Posterior cingulate gyrus (tissue), 11 donors: ENCODE results near the gene FAM120B.
"Not testable (repeated sequence)": the region's sequence is repeated elsewhere in the genome, so short reads cannot be mapped to it uniquely, and the experiment has no call there.

Experiments
- DNase-seq, 10 donors: peaks; one replicate each; pipeline versions ENCODE4 v3.0.0 to v3.0.0-alpha.2; 2020 to 2021; ENCODE audit warnings: mixed read lengths in 3 of 10
- intact Hi-C: fragments of 100-400 bp; cut with DNase I; formaldehyde crosslinking; loops from one replicate; pipeline ENCODE4 v1.15.1; 2023

Gene FAM120B

DNA sequence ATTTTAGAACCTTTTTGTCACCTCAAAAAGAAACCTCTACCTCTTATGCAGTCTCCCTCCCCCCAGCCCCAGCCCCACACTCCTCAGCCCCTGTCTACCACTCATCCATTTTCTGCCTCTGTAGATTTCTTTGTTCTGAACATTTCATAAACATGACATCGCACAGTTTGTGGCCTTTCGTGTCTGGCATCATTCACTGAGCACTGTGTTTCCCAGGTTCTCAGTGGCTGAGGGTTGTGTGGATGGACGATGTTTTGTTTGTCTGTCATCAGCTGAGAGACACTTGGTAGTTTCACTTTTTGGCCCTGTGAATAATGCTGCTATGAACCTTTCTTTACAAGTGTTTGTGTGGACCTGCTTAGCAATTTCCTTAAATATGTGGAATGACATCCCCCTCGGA, 64.5 kb downstream of the FAM120B start:
- no peak for DNase-seq
- intact Hi-C loops: no loop called here

DNA sequence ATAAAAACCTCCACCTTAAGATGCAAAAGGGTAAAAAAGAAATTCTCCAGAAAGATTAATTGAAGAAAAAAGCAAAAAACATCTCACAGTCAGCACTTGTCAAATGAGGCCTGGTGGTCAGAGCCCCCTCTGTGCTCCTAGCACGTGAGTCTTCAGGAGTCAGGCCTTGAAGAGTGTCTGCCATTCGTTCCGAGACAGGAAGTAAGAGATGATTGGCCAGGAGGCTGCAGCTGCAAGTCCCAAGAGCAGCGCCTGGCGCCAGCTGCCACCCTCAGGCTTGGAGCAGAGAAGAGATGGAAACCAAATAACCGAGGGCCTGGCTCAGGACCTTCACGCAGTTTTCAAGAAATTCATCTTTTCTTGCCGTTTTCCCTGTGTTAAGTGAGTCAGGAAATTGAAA, 65.0 kb downstream of the FAM120B start:
- peak; percentile 25 to 95 (median 60) for DNase-seq

DNA sequence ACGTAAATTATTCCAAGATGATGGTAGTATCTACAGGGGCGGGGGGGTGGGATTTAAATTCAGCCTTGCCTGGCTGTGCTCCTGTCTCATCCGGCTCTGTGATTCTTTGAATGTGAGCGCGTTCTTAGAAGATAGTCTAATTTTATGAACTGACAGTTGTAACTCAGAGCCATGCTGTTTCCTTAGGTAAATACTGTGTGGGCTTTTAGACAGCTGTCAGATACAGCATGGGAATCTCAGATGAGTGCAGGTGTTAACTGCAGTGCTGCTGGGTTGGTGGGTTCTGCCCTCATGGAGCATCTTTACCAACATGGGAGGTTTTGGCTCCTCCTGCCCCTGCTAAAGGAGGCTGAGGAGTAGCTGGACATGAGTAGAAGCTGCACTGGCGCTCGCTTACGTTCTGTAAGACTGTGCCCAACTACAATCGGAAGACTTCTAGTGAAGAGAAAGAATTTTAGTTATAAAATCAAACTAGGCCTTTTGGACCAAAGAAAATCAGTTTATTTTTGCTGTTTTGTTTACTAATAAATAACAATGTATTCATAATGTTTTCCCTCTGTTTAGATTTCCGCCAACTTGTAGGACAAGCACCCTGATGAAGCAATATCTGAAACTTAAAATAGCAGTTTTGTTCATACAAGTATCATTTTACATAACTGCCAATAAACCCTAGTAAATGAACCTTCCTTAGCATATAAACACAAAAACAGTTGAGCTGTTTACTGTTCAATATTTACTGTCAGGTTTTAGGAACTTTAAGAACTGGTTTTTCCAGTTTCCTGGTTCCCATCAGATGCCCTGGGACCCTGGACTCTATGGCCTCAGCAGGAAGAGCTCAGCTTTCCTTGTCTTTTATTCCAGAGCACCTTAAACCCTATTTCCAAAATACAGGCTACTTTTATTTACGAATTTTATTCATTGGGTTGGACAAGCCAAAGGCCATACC, 66.1 kb downstream of the FAM120B start:
- DNase-seq: no peak
- intact Hi-C loops: no loop called here

More for the DNA sequence above, 65.0 kb downstream of the FAM120B start:
- intact Hi-C loops: no loop called here

DNA sequence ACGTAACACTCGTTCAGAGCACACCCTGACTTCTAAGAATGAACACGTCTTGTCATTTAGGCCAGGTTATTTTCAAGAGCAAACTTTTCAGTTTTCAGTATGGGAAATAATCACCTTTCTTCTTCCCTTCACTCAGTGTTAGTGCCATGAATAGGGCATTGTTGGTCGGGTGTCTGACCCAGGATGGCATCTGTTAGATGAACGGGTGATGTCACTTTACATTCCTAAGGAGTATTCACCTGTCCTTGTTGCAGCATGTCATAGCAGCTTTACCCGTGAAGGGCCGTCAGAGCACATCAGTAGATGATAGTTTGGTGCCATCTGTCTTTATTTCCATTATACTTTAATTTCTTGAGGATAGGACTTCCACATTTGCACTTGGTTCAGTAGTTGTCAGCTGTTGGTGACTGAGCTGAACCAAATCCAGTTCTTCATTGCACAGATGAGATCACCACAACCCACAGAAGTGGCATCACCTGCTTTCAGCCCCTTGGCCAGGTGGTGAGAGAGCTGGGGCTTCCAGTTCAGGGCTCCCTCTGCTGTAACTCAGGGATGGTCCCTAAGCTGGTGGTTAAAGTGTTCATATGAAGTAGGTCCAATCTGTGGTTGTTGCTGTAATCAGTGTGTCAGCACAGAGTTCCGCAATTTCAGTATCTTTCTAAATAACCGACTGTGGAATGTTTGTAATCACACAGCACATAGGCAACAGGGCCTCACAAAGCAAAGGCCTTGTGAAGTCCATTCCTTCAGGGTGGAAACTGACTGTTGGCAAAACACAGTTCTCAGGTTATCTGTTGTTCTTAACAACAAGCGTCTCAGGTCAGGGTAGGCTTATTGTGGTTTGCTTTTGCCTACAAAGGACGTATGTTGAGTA, 68.2 kb downstream of the FAM120B start:
- intact Hi-C loops: no loop called here
- no peak for DNase-seq

DNA sequence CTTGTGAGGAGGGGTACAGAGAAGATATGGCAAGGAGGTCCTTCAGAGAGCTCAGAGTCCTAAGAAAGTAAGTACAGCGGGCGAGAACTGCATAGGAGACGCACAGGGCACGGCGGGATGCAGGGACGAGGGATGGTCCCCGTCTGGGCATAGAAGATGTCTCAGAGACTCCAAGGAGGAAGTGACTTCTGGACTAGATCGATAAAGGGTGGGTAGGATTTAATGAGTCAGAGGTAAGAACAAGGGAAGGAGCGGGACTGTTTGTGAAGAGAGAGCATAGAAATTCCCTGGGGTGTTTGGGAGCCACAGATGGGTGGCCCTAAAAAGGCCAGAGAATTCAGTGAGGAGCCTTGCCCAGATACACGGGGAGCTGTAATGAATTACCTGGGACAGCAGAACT, 69.1 kb downstream of the FAM120B start:
- intact Hi-C loops: no loop called here
- no peak for DNase-seq

DNA sequence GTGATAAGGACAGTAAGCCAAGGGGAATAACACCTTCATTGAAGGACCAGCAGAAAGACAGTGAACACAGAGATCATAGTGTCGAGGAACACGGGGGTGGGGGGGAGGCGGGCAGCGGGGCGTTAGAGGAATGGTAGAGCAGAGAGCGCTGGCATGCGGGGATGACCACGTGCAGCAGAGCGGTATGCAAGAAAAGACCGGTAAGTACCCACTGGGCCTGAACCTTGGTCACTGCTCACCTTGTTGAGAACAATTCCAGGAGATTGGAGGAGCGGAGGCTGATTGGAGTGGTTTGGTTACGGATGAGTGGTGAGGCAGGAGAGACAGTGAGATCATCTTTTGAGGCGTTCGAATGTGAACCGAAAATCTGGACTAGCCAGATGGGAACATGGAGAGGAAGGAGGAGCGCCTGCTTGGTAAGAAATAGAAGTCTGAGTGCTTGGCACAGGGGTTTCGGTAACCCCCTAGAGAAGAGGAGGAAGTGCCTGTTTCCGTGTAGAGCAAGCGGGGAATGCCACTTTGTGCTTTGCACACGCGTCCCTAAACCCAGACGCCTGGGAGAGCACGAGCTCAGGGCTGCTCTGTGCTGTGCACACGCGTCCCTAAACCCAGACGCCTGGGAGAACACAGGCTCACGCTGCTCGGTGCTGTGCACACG, 70.0 kb downstream of the FAM120B start:
- DNase-seq: no peak
- intact Hi-C loops: no loop called here

DNA sequence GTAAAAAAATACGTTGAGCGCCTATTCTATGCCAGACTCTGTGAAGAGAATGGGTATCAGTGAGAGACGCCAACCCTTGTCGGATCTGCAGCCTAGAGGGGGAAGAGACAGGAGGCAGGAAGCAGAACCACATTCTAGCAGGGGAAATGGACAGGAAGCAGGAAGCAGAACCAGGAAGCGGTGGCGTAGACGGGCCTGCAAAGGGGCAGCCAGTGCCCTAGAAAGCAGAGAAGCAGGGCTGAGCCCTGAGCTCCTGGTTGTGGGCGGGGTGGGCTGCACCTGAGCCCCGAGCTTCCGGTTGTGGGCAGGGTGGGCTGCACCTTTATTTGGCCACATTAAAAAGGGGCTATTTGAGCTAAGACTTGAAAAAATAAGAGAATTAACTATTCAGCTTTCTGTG, 71.9 kb downstream of the FAM120B start:
- intact Hi-C loops: no loop called here
- no peak for DNase-seq

DNA sequence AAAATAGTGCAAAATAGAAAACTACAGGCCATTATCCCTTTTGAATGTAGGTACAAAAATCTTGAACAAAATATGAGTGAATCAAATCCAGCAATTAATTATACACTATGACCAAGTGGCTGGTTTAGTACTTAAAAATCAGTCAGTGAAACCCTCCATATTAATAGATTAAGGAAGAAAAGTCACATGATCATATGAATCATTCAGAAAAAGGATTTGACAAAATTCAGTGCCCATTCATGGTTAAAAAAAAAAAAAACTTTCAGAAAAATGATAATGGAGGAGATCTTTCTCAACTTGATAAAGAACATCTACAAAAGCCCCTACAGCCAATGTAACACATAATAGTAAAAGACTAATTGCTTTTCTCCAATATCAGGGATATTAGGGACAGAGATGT, 75.0 kb downstream of the FAM120B start:
- intact Hi-C loops: no loop called here

DNA sequence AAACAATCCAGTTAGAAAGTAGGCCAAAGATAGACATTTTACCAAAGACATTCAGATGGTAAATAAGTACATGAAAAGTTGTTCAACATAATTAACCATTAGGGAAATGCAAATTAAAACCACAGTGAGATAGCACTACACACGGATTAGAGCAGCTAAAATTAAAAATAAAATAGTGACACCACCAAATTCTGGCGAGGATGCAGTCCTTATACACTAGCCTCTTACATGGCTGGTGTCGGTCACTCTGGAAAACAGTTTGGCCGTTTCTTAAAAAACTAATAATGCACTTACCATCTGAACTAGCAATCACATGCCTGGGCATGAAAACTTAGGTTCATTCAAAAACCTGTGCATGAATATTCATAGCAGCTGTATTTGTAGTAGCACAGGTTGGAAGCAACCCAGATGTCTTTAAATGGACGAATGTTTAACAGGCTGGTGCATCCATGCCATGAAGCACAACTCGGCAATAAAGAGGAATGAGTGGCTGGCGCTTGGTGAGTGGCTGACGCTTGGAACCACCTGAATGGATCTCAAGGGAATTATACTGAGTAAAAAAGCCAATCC, 77.0 kb downstream of the FAM120B start:
- DNase-seq: no peak
- intact Hi-C loops: no loop called here

More for the DNA sequence above, 75.0 kb downstream of the FAM120B start:
- DNase-seq: no peak

DNA sequence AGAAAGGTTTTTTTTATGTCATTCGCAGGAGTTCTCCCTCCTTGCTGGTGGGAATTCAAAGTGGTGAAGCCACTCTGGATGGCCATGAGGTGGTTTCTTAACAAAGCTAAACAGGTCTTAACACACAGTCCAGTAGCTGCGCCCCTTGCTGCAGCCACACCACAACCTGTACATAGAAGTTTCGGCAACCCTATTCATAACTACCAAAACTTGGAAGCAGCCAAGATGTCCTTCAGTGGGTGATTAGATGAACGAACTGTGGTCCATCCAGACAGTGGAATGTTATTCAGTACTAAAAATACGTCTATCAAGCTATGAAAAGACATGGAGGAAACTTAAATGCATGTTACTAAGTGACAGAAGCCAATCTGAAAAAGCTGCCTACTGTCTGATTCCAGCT, 78.9 kb downstream of the FAM120B start:
- intact Hi-C loops: no loop called here
- DNase-seq: no peak

DNA sequence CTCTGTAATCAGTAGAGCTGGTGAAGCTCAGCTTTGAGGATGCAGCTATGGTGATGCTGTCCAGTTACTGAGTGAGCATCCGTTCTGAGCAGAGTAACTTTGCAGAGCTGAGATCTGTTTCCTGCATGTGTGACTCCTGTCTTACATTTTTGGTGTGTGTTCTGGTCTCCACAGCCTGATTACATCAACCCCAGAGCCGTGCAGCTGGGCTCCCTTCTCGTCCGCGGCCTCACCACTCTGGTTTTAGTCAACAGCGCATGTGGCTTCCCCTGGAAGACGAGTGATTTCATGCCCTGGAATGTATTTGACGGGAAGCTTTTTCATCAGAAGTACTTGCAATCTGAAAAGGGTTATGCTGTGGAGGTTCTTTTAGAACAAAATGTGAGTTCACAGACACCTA, 81.6 kb downstream of the FAM120B start:
- intact Hi-C loops: no loop called here
- DNase-seq: no peak

DNA sequence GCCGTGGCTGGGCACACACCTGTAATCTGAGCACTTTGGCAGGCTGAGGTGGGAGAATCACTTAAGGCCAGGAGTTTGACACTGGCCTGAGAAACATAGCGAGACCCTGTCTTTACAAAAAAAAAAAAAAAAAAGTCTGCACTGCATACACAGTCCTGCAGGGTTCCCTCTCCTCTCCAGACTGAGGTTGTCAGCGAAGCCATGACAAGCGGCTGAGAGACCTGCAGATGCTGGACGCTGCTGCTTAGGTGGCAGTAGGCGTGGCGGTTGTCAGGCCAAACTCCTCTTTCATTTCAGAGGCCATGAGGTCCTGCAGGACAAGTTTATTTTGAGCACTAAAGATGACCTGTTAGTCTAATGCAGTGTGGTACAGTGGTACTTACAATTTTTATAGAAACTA, 86.5 kb downstream of the FAM120B start:
- DNase-seq: no peak
- intact Hi-C loops: no loop called here

DNA sequence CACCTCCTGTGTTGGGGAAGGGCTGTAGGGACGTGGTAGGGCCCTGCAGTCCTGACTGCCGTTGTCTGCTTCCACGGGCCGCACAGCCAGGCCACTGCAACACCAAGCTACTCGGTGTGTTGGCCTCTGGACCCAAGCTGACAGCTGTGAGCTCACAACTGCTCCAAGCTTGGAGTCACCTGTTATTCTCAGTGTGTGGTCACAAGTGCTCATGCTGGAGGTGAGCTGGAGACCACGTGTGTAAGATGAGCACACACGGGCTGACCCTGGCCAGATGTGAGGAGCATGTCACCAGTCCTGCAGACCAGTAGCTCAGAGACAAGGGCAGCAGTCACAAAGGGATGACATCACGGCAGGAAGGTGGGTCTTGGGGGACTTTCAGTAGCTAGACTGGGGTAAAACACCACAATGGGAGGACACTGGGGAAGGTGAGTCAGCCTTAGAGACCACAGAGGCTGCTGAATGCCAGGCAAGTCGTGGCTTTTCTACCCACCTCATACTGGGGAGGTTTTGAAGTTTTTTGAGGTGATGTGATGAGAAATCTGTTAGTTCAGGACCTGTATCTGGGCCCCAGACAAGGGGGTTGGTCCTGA, 87.3 kb downstream of the FAM120B start:
- peak in 1 of 10 donors; percentile 45 for DNase-seq
- intact Hi-C loops: no loop called here

DNA sequence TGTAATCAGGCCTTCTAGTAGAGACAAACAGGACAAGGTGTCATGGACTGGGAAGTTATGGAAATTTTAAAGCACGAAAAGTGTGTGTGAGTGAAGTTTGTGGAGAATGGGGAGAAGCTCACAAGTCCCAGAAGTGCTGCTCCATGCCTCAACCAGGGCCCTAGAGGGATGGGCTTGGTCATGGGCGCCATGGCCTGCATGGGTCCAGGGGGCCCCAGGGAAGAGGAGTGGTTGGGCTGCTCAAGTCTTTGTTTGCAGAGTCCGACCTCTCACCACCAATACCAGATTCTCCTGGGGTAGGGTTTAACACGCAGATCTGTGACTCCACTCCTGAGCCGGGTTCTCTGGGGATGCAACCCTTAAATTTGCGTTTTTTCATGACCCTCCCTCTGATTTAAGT, 88.4 kb downstream of the FAM120B start:
- intact Hi-C loops: no loop called here
- DNase-seq: peak in 1 of 10 donors; percentile 61

DNA sequence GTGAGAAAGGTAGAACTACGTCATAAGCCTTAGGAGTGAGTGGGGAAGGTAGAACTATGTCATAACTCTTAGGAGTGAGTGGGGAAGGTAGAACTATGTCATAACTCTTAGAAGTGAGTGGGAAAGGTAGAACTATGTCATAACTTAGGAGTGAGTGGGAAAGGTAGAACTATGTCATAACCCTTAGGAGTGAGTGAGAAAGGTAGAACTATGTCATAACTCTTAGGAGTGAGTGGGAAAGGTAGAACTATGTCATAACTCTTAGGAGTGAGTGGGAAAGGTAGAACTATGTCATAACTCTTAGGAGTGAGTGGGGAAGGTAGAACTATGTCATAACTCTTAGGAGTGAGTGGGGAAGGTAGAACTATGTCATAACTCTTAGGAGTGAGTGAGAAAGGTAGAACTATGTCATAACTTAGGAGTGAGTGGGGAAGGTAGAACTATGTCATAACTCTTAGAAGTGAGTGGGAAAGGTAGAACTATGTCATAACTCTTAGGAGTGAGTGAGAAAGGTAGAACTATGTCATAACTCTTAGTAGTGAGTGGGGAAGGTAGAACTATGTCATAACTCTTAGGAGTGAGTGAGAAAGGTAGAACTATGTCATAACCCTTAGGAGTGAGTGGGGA, 92.3 kb downstream of the FAM120B start:
- intact Hi-C loops, DNase-seq: not testable (repeated sequence)

DNA sequence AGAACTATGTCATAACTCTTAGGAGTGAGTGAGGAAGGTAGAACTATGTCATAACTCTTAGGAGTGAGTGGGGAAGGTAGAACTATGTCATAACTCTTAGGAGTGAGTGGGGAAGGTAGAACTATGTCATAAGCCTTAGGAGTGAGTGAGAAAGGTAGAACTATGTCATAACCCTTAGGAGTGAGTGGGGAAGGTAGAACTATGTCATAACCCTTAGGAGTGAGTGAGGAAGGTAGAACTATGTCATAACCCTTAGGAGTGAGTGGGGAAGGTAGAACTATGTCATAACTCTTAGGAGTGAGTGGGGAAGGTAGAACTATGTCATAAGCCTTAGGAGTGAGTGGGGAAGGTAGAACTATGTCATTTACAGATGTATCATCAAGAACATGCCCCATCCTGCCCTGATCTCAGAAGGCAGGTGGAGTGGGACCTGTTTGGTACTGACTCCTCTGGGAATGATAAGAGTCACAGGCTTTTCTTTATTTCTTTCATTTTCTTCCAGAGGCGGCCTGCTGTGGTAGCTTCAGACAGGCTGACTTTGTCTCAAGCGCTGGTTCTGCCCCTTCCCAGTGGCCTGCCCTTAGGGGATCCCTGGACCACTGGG, 93.5 kb downstream of the FAM120B start:
- DNase-seq, intact Hi-C loops: not testable (repeated sequence)

DNA sequence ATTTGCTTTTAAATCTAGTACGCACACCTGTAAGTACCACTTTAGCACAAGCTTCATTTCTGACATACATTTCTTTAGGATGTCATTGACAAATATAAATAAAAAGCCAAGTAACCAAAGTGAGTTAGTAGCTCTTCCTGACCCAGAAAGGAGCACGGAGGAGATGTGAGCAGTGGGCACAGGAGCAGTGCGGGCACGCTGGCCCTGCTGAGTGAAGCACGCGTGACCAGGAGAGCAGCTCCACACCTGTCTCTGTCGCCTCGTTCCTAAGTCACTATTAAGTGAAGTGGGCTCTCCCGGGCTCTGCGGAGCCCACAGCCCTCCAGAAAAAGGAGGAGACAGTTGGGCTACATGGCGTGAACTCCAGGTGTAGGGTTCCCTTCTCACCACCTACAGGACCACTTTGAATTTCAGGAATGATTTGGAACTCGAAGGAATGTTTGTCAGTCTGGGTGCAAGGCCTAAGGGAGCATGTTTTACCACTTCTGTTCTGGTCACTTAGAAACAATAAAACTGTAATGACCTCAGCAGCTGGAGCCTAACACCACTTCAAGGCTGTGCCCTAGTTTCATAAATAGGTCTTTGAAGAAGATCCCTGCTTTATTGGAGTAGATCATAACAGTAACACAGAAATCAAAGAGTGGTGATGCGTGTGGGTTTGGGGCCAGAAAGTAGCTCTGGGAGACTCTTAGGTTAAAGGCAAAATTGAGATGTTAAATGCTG, 95.9 kb downstream of the FAM120B start:
- peak in 1 of 10 donors; percentile 73 for DNase-seq
- intact Hi-C loops: no loop called here

DNA sequence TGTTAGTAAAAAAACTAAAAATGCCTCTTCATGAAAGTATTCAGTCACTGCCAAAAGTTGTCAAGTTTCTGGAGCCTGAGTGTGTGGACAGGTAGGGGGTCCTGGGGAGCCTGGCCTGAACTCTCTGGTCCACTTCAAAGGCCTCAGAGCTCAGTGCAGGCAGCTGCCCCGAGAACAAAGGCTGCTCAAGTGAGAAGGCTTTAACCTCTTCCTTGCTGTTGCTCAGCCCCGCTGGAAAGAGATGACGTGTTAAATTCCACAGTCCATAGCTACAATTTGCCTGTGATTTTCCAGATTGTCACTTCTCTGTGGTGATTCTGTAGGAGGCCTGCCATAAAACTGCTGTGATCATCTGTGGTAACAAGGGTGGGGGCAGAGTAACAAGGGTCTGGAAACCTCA, 96.9 kb downstream of the FAM120B start:
- intact Hi-C loops: no loop called here
- no peak for DNase-seq

DNA sequence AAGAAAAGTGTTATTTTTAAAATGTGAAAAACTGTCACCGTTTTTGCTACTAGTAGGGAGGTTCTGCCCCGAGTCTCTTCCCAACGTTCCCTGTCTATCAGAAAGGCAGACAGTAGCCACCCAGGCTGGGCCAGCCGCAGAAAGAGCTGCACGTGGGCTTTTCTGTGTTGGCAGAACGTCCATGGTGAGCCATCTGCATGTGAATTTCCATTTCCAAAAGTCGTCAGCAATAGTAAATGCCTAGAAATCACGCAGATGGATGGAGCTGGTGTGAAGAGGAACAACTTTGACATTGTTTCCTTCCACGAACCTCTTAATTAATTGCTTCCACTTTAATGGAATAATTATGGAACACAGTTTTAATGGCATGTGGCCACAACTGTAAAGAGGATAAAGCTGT, 97.5 kb downstream of the FAM120B start:
- DNase-seq: peak; percentile 62 to 97 (median 78)
- intact Hi-C loops: no loop called here
